ENCODE results near the gene ABHD1.

ABHD1 gene

DNA sequence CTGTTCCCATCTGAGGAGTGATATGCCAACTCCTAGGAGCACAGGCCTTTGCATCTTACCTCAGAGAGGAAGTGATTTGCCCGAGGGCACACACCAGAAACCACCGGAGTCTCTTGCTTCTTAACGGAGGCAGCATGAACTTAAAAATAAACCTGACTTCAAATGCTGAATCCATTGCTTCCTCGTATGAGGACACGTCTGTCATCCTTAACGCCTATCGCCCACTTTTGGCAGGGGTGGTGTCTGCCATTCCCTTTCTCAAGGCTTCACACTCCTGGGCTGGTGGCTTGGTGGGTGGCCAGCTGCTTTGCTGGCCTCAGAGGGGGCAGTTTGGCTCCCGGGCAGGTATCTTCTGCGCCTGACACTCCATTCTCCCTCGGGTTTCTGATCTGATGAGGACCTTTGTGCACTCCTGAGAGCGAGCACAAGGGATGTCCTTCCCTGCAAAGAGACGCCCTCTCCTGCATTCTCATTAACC is 11.9 kb downstream of the ABHD1 start:
- DNase-seq (ENCODE audit: low read depth in 3 of 3), result no peak

DNA sequence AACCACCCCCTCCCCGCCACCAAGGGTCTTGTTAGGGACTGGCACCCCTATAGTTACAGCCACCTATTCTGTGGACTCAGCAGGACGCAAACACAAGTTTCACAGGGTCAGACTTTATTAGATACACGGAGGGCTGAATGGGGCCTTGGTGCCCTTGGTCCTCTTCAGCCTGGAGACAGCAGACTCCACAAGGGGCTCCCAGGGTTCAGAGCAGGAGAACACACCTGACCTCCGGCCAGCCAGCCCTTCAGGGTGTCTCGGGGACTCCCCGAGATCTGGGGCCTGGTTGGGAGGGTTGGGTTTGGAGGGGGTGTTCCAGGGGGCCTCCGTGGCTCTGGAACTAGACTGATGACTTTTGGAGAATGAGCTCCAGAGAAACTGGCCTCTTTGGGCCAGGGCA is 13.1 kb downstream of the ABHD1 start:
- DNase-seq (ENCODE audit: low read depth in 3 of 3), result no peak

DNA sequence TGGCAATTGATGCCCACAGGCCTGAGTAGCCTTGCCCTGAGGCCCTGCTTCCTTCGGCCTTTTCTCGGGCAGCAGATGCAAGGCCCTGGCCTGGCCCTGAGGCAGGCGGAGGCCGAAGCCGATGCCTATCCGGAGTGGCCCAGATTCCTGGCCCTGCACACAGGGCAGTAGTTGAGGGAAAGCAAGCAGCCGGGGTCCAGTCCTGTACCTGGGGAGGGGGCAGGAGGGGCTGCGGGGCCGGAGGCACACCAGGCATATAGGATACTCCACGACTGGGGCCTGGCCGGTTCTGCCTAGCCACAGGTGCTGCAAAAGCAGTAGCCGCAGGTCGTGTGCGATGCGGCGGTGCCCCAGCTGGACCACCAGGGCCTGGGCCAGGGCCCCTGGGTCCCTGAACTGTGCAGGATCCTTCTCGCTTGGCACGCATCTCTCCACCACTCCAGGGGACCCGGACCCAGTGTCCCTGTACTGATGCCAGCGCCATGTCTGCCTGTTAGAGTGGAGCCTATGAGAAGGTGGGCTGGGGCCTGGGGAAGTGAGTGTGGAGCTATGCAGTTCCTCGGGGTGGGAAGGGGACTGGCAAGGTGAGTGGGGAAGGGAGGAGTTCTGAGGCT is 13.8 kb downstream of the ABHD1 start:
- no peak for DNase-seq (ENCODE audit: low read depth in 3 of 3)

DNA sequence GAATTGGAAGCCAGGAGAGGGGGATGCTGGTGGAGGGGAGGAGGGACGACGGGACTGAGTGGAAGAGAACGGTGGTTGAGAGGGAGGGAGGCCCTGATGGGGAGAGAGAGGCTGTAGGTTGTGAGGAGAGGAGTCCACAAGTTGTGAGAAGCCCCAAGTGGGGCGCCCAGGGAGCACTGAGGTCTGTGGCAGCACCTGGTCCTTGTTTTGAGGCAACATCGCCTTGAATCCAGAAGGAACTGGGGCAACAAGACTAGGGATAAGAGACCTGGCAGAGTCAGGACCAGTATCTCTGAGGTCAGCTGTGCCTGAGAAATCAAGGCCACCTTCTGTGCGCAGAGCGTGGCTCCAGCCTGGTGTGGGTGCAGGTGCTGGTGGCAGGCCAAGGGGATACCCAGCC is 14.5 kb downstream of the ABHD1 start:
- DNase-seq (ENCODE audit: low read depth in 3 of 3), result no peak

DNA sequence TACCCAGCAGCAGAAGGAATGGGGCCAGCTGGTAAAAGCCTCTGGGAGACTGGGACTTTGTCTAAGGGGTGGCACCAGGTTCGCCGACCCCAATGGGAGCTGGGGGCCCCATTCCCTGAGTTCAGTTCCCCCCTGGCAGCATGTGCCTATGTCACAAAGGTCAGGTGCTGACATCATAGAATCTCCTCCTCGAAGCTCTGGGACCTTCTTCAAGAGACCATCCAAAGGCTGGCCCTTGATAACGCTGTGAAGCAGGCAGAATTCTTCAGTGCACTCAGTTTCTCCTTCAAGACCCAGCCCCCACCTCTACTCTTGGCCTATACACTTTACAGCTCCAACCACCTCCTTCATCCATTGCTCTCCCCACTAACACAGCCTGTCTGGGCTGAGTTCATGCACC is 15.7 kb downstream of the ABHD1 start, which contains the start of gene PRR30:
Gene PRR30, minus strand, starts transcription at position 101 of the 400 bp plus-strand sequence. CDS start 1,081 bp downstream, outside the sequence.
- no peak for DNase-seq (ENCODE audit: low read depth in 3 of 3)

DNA sequence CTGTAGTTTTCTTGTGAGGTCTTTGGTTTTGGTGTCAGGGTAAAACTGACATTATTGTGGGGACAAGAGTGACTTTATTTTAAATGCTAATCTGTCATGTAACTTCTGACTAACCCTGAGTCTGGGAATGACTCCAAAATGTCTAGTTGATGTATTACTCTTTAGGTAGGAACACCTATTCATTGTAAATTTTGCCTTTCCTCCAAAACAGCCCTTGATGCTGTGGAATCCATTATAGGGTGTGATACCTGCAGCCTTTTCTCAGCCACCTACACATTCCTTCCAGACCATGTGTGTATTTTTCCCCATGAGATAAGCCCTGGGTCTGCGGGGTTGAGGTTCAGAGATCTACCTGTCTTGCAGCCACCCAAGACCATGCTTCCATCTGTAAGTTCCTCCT is 19.7 kb downstream of the ABHD1 start:
- no peak for DNase-seq (ENCODE audit: low read depth in 3 of 3)

DNA sequence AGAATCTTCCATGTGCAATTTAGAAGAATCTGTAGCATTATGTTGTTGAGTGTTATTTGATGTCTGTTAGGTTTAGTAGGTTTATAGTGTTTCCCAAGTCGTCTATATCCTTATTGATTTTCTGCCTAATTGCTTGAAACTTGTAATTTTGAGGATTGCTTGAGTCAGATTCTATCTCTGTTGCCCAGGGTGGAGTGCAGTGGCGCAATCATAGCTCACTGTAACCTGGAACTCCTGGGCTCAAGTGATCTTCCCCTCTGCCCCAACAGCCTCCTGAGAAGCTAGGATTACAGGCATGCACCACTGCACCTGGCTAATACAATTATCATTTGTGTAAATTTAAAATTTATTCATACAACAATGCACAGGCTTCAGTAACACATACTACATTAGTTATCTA is 22.1 kb downstream of the ABHD1 start:
- DNase-seq (ENCODE audit: low read depth in 3 of 3), result no peak

DNA sequence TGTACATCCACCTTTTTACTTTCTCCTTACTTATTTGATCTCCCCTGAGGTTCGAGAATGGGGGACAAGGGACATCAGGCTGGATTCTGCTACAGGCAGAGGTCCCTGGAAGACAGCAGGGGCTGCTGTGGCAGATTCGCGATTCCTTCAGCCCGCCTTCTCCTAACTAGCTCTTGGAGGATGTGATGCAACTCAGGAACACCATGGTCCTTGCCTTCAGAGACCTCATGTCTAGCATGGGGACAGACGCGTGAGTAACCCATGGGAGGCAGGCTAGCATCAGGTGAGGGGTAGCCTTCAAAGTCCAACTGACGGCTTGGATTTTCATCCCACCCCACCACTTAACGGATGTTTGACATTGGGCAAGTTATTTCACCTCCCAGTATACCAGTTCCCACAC is 24.3 kb downstream of the ABHD1 start:
- DNase-seq (ENCODE audit: low read depth in 3 of 3), result no peak

DNA sequence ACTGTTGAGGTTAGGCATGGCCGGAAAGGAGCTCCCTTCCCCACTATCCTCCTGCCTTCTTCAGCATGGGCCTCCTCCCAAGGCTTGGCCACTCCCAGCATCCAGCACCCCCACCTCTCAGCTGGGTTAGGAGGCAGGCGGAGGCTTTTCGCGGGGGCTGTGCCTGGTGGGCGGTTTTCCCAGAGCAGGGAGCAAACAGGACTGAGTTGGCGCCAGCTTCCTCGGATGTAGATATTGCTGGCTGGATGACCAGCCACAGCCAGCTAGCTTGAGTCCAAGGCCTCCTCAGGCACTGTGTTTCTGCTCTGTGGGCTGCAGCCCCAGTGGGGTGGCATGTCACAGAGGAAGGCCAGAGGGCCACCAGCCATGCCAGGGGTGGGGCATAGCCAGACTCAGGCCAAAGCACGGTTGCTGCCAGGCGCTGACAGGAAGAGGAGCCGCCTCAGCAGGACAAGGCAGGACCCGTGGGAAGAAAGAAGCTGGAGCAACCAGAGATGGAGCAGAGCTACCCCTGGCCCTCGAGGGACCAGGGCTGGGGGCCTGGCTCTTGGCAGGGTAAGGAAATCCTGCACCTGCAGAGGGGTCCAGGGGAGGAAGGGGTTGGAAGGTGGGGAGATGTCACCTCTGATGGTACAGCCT is 25.3 kb downstream of the ABHD1 start, which contains the start of gene TCF23:
Gene TCF23, plus strand, starts transcription at position 204 of the 639 bp plus-strand sequence. Its CDS starts 130 bp downstream, at position 334.
- no peak for DNase-seq (ENCODE audit: low read depth in 3 of 3)

DNA sequence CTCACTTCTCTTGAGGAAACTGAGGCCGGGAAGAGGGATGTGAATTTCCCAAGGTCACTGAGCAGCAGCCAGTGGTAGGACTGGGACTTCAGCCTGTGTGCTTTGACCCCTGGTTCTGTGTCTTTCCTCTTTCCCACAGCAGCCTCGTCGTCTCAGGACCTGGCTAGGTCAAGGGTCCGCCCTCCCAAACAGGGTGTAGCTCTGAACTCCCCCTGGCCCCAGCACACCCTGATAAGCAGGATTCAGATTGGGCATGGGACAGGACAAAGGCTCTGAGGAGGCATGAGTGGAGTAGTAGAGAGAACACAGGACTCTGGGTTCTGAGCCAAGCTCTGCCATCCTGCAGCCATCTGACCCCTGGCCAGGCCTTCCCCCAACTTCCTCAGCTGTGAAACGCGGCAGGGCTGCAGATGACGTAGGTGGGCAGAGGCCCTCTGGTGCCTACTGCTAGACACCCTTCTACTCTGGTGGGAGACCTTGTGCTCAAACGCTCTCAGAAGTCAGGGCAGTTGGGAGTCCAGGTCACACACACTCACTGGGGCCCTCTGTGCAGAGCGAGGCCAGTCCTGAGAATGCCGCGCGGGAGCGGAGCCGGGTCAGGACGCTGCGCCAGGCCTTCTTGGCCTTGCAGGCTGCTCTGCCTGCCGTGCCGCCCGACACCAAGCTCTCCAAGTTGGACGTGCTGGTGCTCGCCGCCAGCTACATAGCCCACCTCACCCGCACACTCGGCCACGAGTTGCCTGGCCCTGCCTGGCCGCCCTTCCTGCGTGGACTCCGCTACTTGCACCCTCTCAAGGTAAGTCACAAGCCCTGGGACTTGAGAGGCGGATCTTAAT is 26.2 kb downstream of the ABHD1 start:
- DNase-seq (ENCODE audit: low read depth in 3 of 3), result no peak

DNA sequence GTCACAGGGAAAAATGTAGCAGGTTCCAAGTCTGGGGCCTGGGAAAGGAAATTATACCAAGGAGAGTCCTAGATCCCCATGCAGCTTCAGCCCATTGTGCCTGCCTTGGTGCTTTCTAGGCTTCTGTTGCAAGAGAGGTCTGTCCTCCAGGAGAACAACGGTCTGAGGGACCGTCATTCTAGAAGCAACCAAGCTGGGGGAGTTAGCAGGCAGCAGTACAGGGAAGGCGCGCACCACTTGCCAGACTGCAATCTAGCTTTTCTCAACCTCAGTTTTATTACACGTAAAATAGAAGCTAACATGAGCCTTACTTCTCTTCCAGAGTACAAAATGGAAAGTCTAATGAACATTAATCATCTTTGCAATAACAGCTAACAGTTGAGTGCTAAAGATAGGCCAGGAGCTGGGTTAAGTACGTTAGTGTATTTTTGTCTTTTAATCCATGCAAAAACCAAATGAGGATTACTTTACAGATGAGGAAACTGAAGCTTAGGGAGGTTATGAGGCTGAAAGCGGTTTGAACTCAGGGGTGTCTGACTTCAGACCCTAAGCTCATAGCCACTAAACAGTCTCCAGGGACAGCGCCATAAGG is 27.1 kb downstream of the ABHD1 start:
- DNase-seq (ENCODE audit: low read depth in 3 of 3), result no peak

DNA sequence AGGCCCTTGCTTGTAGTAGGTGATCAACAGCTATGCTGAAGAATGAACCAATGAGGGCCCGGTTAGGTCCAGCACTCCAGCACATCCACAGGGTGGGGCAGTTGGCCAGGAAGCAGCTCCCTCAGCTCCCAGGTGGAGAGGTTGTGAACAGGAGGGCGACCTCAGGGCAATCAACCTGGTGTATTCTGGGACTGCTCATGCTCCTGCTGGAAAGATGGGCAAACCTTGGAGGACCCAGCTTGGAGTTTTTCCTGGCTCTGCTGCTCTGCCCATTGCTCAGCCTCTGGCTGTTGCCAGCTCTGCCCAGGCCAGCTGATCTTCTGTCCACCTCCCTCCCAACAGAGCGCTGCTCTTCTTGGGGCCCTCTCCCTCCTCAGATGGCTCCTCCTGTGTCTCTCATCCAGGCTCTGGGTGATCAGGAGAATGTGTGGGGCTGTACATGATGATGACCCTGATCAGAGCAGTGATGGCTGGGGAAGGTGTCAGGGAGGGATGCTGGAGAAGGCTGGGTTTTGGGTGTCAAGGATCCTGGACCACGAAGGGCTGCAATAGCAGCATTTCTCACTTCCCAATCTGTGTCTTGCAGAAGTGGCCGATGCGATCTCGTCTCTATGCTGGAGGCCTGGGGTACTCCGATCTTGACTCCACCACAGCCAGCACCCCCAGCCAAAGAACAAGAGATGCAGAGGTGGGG is 28.6 kb downstream of the ABHD1 start:
- no peak for DNase-seq (ENCODE audit: low read depth in 3 of 3)

DNA sequence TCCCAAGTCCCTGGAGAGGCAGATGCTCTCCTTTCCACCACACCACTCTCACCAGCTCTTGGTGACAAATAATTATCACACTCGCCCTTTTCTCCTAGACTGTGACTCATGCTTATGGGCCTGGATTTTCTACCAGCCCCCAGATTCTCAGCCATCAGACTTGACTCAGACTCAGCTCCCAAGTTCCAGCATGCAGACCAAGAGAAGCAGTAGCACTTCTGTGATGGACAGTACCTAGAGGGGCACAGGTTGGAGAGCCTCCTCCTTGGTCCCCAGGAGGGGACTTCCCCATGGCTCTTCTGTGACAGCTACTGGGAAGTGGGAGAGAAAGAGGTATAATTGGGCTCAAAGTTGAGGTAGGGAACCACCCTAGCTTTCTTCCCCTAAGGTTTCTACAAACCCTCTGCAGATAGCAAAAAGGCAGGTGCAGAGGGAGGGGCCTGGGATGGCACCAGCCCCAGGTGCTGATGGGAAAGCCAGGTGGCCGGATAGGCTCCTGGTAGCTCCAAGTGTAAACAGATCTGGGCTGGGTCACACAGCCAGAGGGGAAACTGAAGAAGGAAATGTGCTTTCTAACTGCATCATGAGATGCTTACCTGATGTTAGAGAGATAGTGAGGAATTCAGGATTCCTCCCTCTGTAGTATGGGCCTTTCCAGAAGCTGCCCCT is 29.3 kb downstream of the ABHD1 start:
- DNase-seq (ENCODE audit: low read depth in 3 of 3), result no peak

DNA sequence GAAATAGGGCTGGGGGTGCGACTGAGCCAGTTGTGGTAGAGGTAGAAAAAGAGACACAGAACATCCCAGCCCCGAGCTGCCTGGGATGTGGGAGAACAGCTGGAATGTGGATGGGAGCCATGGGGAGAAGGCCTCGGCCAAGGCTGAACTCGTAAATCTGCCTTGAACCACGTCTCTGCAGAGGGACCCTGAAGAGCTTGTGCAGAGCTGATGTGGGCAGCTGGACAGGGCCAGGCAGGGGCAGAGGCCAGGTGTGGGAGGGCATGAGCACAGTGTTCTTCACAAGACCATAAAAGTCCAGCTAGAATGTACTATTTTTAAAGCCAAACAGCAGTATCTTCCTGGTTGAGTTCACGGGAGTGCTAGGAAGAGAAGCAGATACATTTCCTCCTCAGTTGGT is 30.9 kb downstream of the ABHD1 start:
- no peak for DNase-seq (ENCODE audit: low read depth in 3 of 3)

DNA sequence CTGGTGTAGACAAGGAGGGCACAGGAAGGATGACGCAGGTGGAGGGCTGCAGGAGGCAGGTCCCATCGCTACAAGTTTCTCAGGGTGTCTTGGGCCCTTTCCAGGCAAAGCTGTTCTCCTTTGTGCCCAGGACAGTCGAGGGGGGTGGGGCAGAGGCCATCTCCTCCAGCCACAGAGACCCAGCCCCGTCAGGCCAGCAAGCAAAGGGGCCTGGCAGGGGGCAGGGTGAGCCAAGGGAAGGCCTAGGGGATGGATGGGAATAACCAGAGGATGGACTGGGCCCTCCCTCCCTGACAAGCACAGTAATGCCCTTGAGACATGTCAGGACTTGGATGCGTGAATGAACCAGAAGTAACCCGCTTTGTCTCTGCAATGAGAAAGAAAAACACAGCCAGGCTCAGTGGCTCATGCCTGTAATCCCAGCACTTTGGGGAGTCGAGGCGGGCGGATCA is 31.5 kb downstream of the ABHD1 start:
- no peak for DNase-seq (ENCODE audit: low read depth in 3 of 3)

DNA sequence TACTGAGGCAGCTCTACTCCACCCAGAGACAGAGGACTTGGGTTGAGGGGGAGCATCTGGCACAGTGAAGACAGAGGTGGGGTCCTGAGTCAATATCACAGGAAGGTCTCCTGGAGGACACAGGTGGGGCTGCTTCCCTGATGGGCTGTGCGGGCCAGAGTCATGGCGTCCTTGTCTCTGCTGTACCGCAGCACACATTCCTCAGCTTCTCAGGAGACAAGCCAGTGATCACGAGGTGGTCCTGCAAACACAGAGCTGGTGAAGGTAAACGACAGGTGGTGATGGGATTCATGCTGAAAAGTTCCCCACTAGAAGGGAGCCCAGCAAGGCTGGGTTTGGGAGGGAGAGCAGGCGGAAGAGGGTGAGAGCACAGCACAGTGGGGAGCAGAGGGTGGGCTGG is 34.9 kb downstream of the ABHD1 start:
- DNase-seq (ENCODE audit: low read depth in 3 of 3), result no peak

DNA sequence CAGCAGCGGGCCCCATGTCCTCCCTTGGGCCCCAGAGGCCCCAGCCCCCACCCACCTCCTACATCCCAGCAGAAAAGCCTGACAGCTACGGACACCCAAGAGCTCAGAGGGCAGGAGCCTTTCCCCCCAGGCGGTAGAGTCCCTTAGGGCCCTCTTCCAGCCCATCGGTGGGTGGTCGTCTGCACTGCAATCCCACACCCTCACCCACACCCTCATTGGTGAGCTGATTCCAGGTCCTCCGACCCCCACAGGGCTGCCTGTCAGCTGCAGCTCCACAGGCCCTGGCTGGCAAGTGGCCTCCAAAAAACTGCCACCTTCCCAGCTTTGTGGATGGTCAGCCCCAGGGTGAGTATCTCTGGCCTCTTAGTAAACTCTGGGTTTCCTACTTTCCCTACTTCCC is 35.7 kb downstream of the ABHD1 start:
- DNase-seq (ENCODE audit: low read depth in 3 of 3), result no peak

DNA sequence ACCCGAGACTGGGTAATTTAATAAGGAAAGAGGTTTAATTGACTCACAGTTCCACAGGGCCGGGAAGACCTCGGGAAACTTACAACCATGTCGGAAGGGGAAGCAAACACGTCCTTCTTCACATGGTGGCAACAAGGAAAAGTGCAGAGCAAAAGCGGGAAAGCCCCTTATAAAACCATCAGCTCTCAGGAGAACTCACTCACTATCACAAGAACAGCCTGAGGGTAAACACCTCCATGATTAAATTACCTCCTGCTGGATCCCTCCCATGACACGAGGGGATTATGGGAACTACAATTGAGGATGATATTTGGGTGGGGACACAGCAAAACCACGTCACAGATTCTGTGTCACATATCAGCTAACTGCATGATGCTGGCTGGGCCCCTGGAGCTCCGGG is 36.6 kb downstream of the ABHD1 start:
- DNase-seq (ENCODE audit: low read depth in 3 of 3), result no peak

DNA sequence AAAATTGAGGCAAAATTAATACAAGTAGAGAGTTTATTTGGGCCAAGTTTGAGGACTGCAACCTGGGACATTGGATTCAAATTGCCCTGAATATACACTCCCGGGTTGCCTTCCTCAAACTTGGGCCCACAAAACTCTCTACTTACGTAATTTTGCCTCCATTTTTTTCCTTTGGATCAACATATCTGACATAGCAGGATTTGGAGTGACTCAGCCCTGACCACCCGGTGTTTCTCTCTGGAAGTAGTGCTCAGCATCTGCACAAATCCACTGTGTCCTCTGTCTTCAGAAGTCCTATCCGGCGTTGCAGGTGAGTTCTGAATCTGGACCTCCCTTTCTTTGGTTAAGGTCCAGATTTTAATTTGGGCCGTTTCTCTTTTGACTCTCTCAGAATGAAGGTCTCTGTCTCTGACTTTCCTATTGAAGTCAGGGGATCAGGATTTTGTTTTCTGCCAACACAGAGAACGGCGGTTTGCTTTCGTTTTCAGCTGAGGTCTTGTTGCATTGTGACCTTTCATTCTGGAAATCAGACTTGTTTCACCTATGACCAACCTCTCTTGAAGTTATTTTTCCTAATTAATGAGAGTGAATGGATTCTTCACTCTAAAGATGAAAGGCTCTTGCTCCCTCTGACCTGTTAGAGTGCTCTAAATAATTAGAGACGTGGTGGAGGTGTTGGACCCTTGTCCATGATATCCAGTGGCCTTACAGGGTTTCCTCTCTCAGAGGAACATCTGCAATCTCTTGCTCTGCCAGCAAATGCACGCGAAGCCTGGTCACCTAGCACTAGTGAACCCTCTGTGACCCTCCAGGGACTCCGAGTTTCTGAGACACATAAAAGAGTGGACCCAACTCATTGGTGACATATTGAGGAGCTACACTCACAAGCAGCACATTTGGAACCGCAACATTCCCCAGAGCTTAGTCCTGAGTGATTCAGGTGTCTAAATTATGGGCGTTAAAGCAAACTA is 38.8 kb downstream of the ABHD1 start:
- DNase-seq (ENCODE audit: low read depth in 3 of 3), result no peak
